ENCODE results near the gene CHAT.

DNA sequence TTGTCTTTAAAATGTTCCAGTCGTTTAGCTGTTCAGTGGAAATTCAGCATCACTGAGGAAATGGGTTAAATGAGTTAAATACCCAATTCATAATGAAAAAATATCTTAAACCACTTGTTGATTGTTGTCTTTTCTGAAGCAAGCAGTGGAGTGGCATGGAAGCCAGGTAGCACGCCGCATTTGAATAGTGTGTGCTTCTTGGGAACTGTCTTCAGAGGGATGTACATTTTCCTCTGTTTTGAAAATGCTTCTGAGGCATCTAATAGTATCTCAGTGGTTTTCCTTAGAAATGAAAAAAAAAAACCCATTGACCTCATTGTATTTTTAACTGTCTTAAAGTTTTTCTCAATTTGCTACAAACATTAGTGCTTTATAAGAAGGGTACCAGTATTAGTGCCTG lies 93.7 kb downstream of the CHAT start:
- TF ChIP-seq, protein P1, sequence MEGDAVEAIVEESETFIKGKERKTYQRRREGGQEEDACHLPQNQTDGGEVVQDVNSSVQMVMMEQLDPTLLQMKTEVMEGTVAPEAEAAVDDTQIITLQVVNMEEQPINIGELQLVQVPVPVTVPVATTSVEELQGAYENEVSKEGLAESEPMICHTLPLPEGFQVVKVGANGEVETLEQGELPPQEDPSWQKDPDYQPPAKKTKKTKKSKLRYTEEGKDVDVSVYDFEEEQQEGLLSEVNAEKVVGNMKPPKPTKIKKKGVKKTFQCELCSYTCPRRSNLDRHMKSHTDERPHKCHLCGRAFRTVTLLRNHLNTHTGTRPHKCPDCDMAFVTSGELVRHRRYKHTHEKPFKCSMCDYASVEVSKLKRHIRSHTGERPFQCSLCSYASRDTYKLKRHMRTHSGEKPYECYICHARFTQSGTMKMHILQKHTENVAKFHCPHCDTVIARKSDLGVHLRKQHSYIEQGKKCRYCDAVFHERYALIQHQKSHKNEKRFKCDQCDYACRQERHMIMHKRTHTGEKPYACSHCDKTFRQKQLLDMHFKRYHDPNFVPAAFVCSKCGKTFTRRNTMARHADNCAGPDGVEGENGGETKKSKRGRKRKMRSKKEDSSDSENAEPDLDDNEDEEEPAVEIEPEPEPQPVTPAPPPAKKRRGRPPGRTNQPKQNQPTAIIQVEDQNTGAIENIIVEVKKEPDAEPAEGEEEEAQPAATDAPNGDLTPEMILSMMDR (IDR thresholded peaks at IDR 0.05): no peak
- TF ChIP-seq POLR2A (IDR thresholded peaks at IDR 0.05): no peak
